Ovary (tissue), 9 donors: ENCODE data around the gene RORB. TPM values are rescaled to one million over a fixed set of nuclear protein-coding genes. Genes with fewer than 3 reads are reported as not detected.

Experiments used
- DNase-seq, 5 donors: peaks; one replicate each; pipeline ENCODE4 v3.0.0-alpha.2; 2019 to 2020
- H3K27ac ChIP-seq, 2 donors: fragments of 200-600 bp; one replicate each; pipeline versions ENCODE4 v1.5.1 to v1.8.0; 2019 to 2022
- H3K27me3 ChIP-seq: fragments of 200-600 bp; one replicate; pipeline ENCODE4 v1.8.0; 2022
- H3K36me3 ChIP-seq: fragments of 200-600 bp; sonication (generic); one replicate; pipeline ENCODE4 v1.5.1; 2019
- H3K4me1 ChIP-seq: one replicate; pipeline ENCODE4 v1.8.1; 2013; ENCODE audit warnings: mild to moderate bottlenecking, moderate library complexity; ENCODE audit not compliant: insufficient read depth
- H3K4me3 ChIP-seq: fragments of 200-600 bp; sonication (generic); one replicate; pipeline ENCODE4 v1.5.1; 2017
- H3K9me3 ChIP-seq, 2 donors: fragments of 200-600 bp in 1 of 2; sonication (generic) in 1 of 2; one replicate each; pipeline versions ENCODE4 v1.5.1 to v1.8.1; 2013 to 2019; ENCODE audit warnings: mild to moderate bottlenecking in 1 of 2, moderate library complexity in 1 of 2
- CTCF ChIP-seq, 3 donors: fragments of 450-650 bp in 2 of 3; fragments of 200-600 bp in 1 of 3; IDR thresholded peaks; one replicate each; pipeline versions ENCODE4 v1.5.1 to v1.8.0; 2016 to 2022; ENCODE audit warnings: antibody characterized with exemption in 3 of 3, mild to moderate bottlenecking in 1 of 3
- EP300 ChIP-seq: sonication (generic); formaldehyde crosslinking; IDR thresholded peaks from one replicate; pipeline ENCODE4 v1.6.1; 2017; ENCODE audit warnings: antibody characterized with exemption
- POLR2A ChIP-seq: fragments of 450-650 bp; IDR thresholded peaks from one replicate; pipeline ENCODE4 v1.6.1; 2017; ENCODE audit warnings: antibody characterized with exemption, mild to moderate bottlenecking, moderate library complexity
- WGBS, 3 donors: extraction: QIAGEN DNeasy Blood & Tissue Kit in 1 of 3; methylation state at CpG; one replicate each; pipeline versions ENCODE4 v1.1.5 to v1.1.7; 2013 to 2017; 5-methylcytosine and 5-hydroxymethylcytosine counted together
- intact Hi-C, 4 donors: fragments of 100-400 bp; cut with DNase I; formaldehyde crosslinking; loops; one replicate each; pipeline versions ENCODE4 v1.11.0 to v1.15.1; 2022 to 2023
- polyA plus RNA-seq, 2 donors: library from polyadenylated mRNA; stranded (reverse); fragments of 200-250 nt in 1 of 2; fragments of 350-450 nt in 1 of 2; fragmentation: Illumina TruSeq in 1 of 2; extraction: RNeasy Lipid Tissue Mini Kit (QIAGEN cat#74804) in 1 of 2; gene quantifications; one replicate each; pipeline ENCODE4 v1.2.3, GENCODE V29; 2013 to 2014
- total RNA-seq, 7 donors: library from RNA; depleted of rRNA in 2 of 7; stranded (reverse); fragments of >200 nt in 2 of 7; fragmentation: NEBNext Ultra II Directional in 3 of 7; extraction: Animal tissue kit (Norgen Biotek cat#: 25700) in 3 of 7; gene quantifications; one replicate each; pipeline versions ENCODE4 v1.1.0 to v1.2.4, GENCODE V29; 2016 to 2023
- donor health status: DM: no; HTN: no; CAD: no; lungs with moderate emphysema.
- donor health status: DM: no; HTN: no; CAD: no.
- donor health status: Bipolar disorder and iron deficiency.
- donor health status: DM: yes; HTN: yes; CAD: no.
- donor health status: DM: no; HTN: no; CAD: no.
- donor health status: DM: yes; HTN: yes; CAD: no.

The RORB gene
- total and polyA plus RNA-seq, 9 donors, result 0.08 to 1.0 (median 0.53) TPM

GRCh38 chr9:74501570-74501969 lies 4.4 kb downstream of the RORB start:
- 74 to 79% (median 79%) methylated on average over 2 of the region's 2 CpGs for WGBS, 3 donors
- intact Hi-C loops, result no loop called here
- no peaks in the 10 kb centered on the region for H3K27me3 ChIP-seq

GRCh38 chr9:74503219-74503618 lies 6.1 kb downstream of the RORB start:
- intact Hi-C loops, result no loop called here

More at GRCh38 chr9:74501570-74501969, 4.4 kb downstream of the RORB start:
- Histone ChIP-seq H3K4me1 (peaks cover 14% of the 10 kb centered on the region), H3K9me3 (no peaks in the 10 kb centered on the region), H3K4me3 (no peak overlapping the region), H3K36me3 (no peaks in the 10 kb centered on the region), H3K27ac (no peak overlapping the region)
- no peak for DNase-seq
- TF ChIP-seq CTCF (IDR thresholded peaks at IDR 0.05) (no peak), EP300 (no peak), POLR2A (no peak)

GRCh38 chr9:74503666-74504065 lies 6.5 kb downstream of the RORB start:
- H3K9me3 ChIP-seq, result no peaks in the 10 kb centered on the region
- H3K27ac ChIP-seq, result no peak overlapping the region
- H3K4me1 ChIP-seq, result peaks cover 4% of the 10 kb centered on the region
- TF ChIP-seq EP300 (no peak), CTCF (IDR thresholded peaks at IDR 0.05) (no peak), POLR2A (no peak)
- H3K27me3 ChIP-seq, result no peaks in the 10 kb centered on the region
- H3K36me3 ChIP-seq, result no peaks in the 10 kb centered on the region
- intact Hi-C loops, result no loop called here
- 88 to 93% (median 91%) methylated on average over 3 of the region's 3 CpGs for WGBS, 3 donors
- DNase-seq, result no peak
- H3K4me3 ChIP-seq, result no peak overlapping the region

More at GRCh38 chr9:74503219-74503618, 6.1 kb downstream of the RORB start:
- WGBS, 3 donors, result 66 to 78% (median 77%) methylated on average over 4 of the region's 4 CpGs
- DNase-seq, result no peak
- Histone ChIP-seq H3K27ac (no peak overlapping the region), H3K27me3 (no peaks in the 10 kb centered on the region), H3K9me3 (no peaks in the 10 kb centered on the region), H3K36me3 (no peaks in the 10 kb centered on the region), H3K4me1 (peaks cover 7% of the 10 kb centered on the region), H3K4me3 (no peak overlapping the region)
- TF ChIP-seq CTCF (IDR thresholded peaks at IDR 0.05) (no peak), POLR2A (no peak), EP300 (no peak)

GRCh38 chr9:74511333-74511732 lies 14.2 kb downstream of the RORB start:
- Histone ChIP-seq H3K4me1 (no peaks in the 10 kb centered on the region), H3K36me3 (no peaks in the 10 kb centered on the region), H3K4me3 (no peak overlapping the region), H3K27ac (no peak overlapping the region), H3K9me3 (no peaks in the 10 kb centered on the region), H3K27me3 (no peaks in the 10 kb centered on the region)
- TF ChIP-seq EP300, result no peak
- TF ChIP-seq POLR2A, result no peak
- no peak for TF ChIP-seq CTCF (IDR thresholded peaks at IDR 0.05)
- 73 to 83% (median 74%) methylated on average over 2 of the region's 2 CpGs for WGBS, 3 donors
- intact Hi-C loops, result no loop called here
- DNase-seq, result no peak

- Histone ChIP-seq H3K9me3 (no peaks in the 10 kb centered on the region), H3K27me3 (no peaks in the 10 kb centered on the region), H3K27ac (no peak overlapping the region), H3K4me1 (no peaks in the 10 kb centered on the region), H3K4me3 (no peak overlapping the region), H3K36me3 (no peaks in the 10 kb centered on the region)
- WGBS, 3 donors, result 84 to 92% (median 85%) methylated on average over 1 of the region's 1 CpG
- intact Hi-C loops, result no loop called here
- DNase-seq, result no peak
- no peak for TF ChIP-seq CTCF (IDR thresholded peaks at IDR 0.05)
Measured at GRCh38 chr9:74512416-74512815, 15.3 kb downstream of the RORB start.
